Fibroblast of lung (primary cell): ENCODE results near the gene CDRT4. TPM values are rescaled to one million over a fixed set of nuclear protein-coding genes. Genes with fewer than 3 reads are reported as not detected.
"Not testable (repeated sequence)": the region's sequence is repeated elsewhere in the genome, so short reads cannot be mapped to it uniquely, and the experiment has no call there.

Experiments
- DNase-seq, 2 donors: peaks; one replicate each; pipeline versions ENCODE4 v3.0.0 to v3.0.0-alpha.2; 2010; ENCODE audit warnings: low read depth in 2 of 2
- H2AFZ ChIP-seq: 2 replicates; pipeline ENCODE4 v1.5.1; 2012; ENCODE audit warnings: low read length, control low read depth, inconsistent platforms
- H3K27ac ChIP-seq: 2 replicates; pipeline ENCODE4 v1.5.1; 2011; ENCODE audit warnings: low read length, control low read depth; ENCODE audit not compliant: insufficient read depth
- H3K27me3 ChIP-seq: 2 replicates; pipeline ENCODE4 v1.5.1; 2011; ENCODE audit warnings: mild to moderate bottlenecking, low read length; ENCODE audit not compliant: control insufficient read depth, insufficient read depth
- H3K36me3 ChIP-seq: 2 replicates; pipeline ENCODE4 v1.5.1; 2011; ENCODE audit warnings: low read length; ENCODE audit not compliant: control insufficient read depth, insufficient read depth
- H3K4me1 ChIP-seq: 2 replicates; pipeline ENCODE4 v1.5.1; 2011; ENCODE audit warnings: low read length; ENCODE audit not compliant: control insufficient read depth, insufficient read depth; ENCODE audit errors: extremely low read depth
- H3K4me2 ChIP-seq: 2 replicates; pipeline ENCODE4 v1.5.1; 2011; ENCODE audit warnings: low read length, control low read depth; ENCODE audit not compliant: insufficient read depth; ENCODE audit errors: extremely low read depth
- H3K4me3 ChIP-seq, 4 experiments: fragments of 200-600 bp in 1 of 4; sonication (generic) in 1 of 4; replicated peaks in 1 of 4; 2 replicates each; pipeline ENCODE4 v1.5.1; 2011 to 2016; ENCODE audit warnings: low read length in 4 of 4, low read depth in 3 of 4, mild to moderate bottlenecking in 3 of 4, control low read depth in 2 of 4, inconsistent platforms in 1 of 4, mixed read lengths in 1 of 4; ENCODE audit not compliant: insufficient read depth in 1 of 4; ENCODE audit errors: control extremely low read depth in 1 of 4
- H3K79me2 ChIP-seq: 2 replicates; pipeline ENCODE4 v1.5.1; 2012; ENCODE audit warnings: mild to moderate bottlenecking, low read length, inconsistent platforms; ENCODE audit not compliant: control insufficient read depth, insufficient read depth
- H3K9ac ChIP-seq: 2 replicates; pipeline ENCODE4 v1.5.1; 2011; ENCODE audit warnings: mild to moderate bottlenecking, low read length, control low read depth; ENCODE audit not compliant: insufficient read depth
- H3K9me3 ChIP-seq: 2 replicates; pipeline ENCODE4 v1.5.1; 2012; ENCODE audit warnings: low read depth, low read length; ENCODE audit not compliant: control insufficient read depth, insufficient read depth
- H4K20me1 ChIP-seq: 2 replicates; pipeline ENCODE4 v1.5.1; 2011; ENCODE audit warnings: low read length; ENCODE audit not compliant: control insufficient read depth, insufficient read depth; ENCODE audit errors: extremely low read depth
- CTCF ChIP-seq, 2 donors: IDR thresholded peaks in 1 of 2; conservative IDR thresholded peaks in 1 of 2; 1 replicate in 1 of 2; 2 replicates in 1 of 2; pipeline ENCODE4 v1.5.1; 2011 to 2012; ENCODE audit warnings: low read length in 2 of 2, control low read depth in 1 of 2, inconsistent platforms in 1 of 2, low read depth in 1 of 2, mild to moderate bottlenecking in 1 of 2
- EZH2 ChIP-seq: IDR thresholded peaks from 2 replicates; pipeline ENCODE4 v1.5.1; 2012; ENCODE audit warnings: low read length, control low read depth, mild to moderate bottlenecking; ENCODE audit errors: missing control alignments
- polyA plus RNA-seq, 2 donors: library from polyadenylated mRNA; depleted of rRNA in 1 of 2; stranded (reverse) in 1 of 2; unstranded in 1 of 2; fragments of >200 nt; gene quantifications; 2 replicates each; pipeline ENCODE4 v1.2.1, GENCODE V29; 2011 to 2012; ENCODE audit warnings: missing spikeins in 1 of 2
- total RNA-seq: library from RNA; depleted of rRNA; stranded (reverse); fragments of >200 nt; gene quantifications from 2 replicates; pipeline ENCODE4 v1.2.1, GENCODE V29; 2014

Gene CDRT4
- total and polyA plus RNA-seq, 2 donors (not counting 1 experiment from before 2014, with no cell fraction given), result 0.49 to 2.3 TPM

- peaks cover 5% of the 10 kb centered on the region for H3K4me1 ChIP-seq
- H3K27ac ChIP-seq, result no peak overlapping the region
- H3K79me2 ChIP-seq, result no peaks in the 10 kb centered on the region
- H3K4me3 ChIP-seq, result no peak overlapping the region
- H3K27me3 ChIP-seq, result no peaks in the 10 kb centered on the region
- H3K36me3 ChIP-seq, result no peaks in the 10 kb centered on the region
- H3K9me3 ChIP-seq, result no peaks in the 10 kb centered on the region
- TF ChIP-seq CTCF (conservative IDR thresholded peaks at IDR 0.05 in 1 of 2, IDR thresholded peaks at IDR 0.05 in 1 of 2; ENCODE audit: low read depth in 1 of 2, low read length in 2 of 2), result no peak
- no peak overlapping the region for H3K9ac ChIP-seq
- DNase-seq, result no peak
- no peak overlapping the region for H3K4me2 ChIP-seq
- no peak overlapping the region for H2AFZ ChIP-seq
- H4K20me1 ChIP-seq, result no peaks in the 10 kb centered on the region
These were observed 27.1 kb downstream of the CDRT4 start for GRCh38 chr17:15440347-15440746.

GRCh38 chr17:15439205-15439985 lies 28.0 kb downstream of the CDRT4 start:
- H3K27me3 ChIP-seq, DNase-seq, H3K27ac ChIP-seq, H3K36me3 ChIP-seq, H4K20me1 ChIP-seq, H3K79me2 ChIP-seq, H3K4me1 ChIP-seq, H3K4me2 ChIP-seq, H2AFZ ChIP-seq, H3K9ac ChIP-seq, H3K9me3 ChIP-seq, H3K4me3 ChIP-seq: not testable (repeated sequence)

GRCh38 chr17:15438491-15439105 lies 28.8 kb downstream of the CDRT4 start:
- no peak for DNase-seq
- H4K20me1 ChIP-seq, result no peaks in the 10 kb centered on the region
- no peak overlapping the region for H3K27ac ChIP-seq
- H3K4me1 ChIP-seq, result peaks cover 12% of the 10 kb centered on the region
- TF ChIP-seq CTCF (conservative IDR thresholded peaks at IDR 0.05 in 1 of 2, IDR thresholded peaks at IDR 0.05 in 1 of 2; ENCODE audit: low read depth in 1 of 2, low read length in 2 of 2) (no peak), EZH2 (no peak)
- no peak overlapping the region for H3K4me3 ChIP-seq
- no peaks in the 10 kb centered on the region for H3K36me3 ChIP-seq
- H3K79me2 ChIP-seq, result no peaks in the 10 kb centered on the region
- H3K27me3 ChIP-seq, result no peaks in the 10 kb centered on the region
- no peaks in the 10 kb centered on the region for H3K9me3 ChIP-seq
- no peak overlapping the region for H3K4me2 ChIP-seq
- no peak overlapping the region for H3K9ac ChIP-seq
- H2AFZ ChIP-seq, result no peak overlapping the region
